IMR-90 (cell line): ENCODE results near the gene IZUMO4. TPM values are rescaled to one million over a fixed set of nuclear protein-coding genes. Genes with fewer than 3 reads are reported as not detected.

Source experiments
- ATAC-seq: fragments of 200-7000 bp; cut with Tn5 transposase; 2 replicates; pipeline ENCODE4 v1.9.1; 2020; ENCODE audit warnings: low read depth, mild to moderate bottlenecking, moderate library complexity
- BruUV-seq: library from RNA; stranded (reverse); fragments of 400-500 nt; replicated peaks from 2 replicates; lab custom pipeline; 2021; lab: Mats Ljungman, UMichigan
- CTCF ChIA-PET: fragments of 300-600 bp; formaldehyde crosslinking; extraction: SDS; loops from one replicate; lab custom pipeline; 2021; ENCODE audit warnings: antibody characterized with exemption; lab: Yijun Ruan, JAX
- POLR2A ChIA-PET: fragments of 300-600 bp; sonication (Branson Sonifier 250); formaldehyde crosslinking; loops from one replicate; lab custom pipeline; 2022; ENCODE audit warnings: antibody characterized with exemption; ENCODE audit not compliant: unreplicated experiment; lab: Charles Lee
- DNase-seq: peaks from one replicate; pipeline ENCODE4 v3.0.0; 2013
- H2AFZ ChIP-seq: replicated peaks from 2 replicates; pipeline ENCODE3; 2013; ENCODE audit warnings: low read length, mild to moderate bottlenecking; ENCODE audit not compliant: poor library complexity
- H2AK5ac ChIP-seq: 2 replicates; pipeline ENCODE4 v1.6.1; 2013; ENCODE audit warnings: low read depth, low read length, inconsistent platforms
- H2AK9ac ChIP-seq: replicated peaks from 2 replicates; pipeline ENCODE3; 2013; ENCODE audit warnings: mild to moderate bottlenecking, low read depth, low read length, moderate library complexity; ENCODE audit not compliant: poor library complexity
- H2BK120ac ChIP-seq: 2 replicates; pipeline ENCODE4 v1.6.1; 2013; ENCODE audit warnings: low read depth, low read length, inconsistent platforms
- H2BK15ac ChIP-seq: 3 replicates; pipeline ENCODE4 v1.6.1; 2013; ENCODE audit warnings: low read depth, low read length, inconsistent platforms
- H2BK20ac ChIP-seq: 2 replicates; pipeline ENCODE4 v1.6.1; 2013; ENCODE audit warnings: low read depth, mild to moderate bottlenecking, inconsistent platforms, low read length, moderate library complexity
- H2BK5ac ChIP-seq: 2 replicates; pipeline ENCODE4 v1.6.1; 2013; ENCODE audit warnings: mild to moderate bottlenecking, low read depth, low read length, inconsistent platforms; ENCODE audit not compliant: poor library complexity, severe bottlenecking
- H3K14ac ChIP-seq: replicated peaks from 2 replicates; pipeline ENCODE4 v1.6.1; 2013; ENCODE audit warnings: low read depth, low read length, inconsistent platforms
- H3K18ac ChIP-seq: 2 replicates; pipeline ENCODE4 v1.6.1; 2013; ENCODE audit warnings: low read depth, low read length, control low read depth
- H3K23ac ChIP-seq: 2 replicates; pipeline ENCODE4 v1.6.1; 2013; ENCODE audit warnings: low read depth, low read length, inconsistent platforms
- H3K27ac ChIP-seq: 2 replicates; pipeline ENCODE4 v1.5.1; 2013; ENCODE audit warnings: mild to moderate bottlenecking, control low read depth, low read length; ENCODE audit not compliant: insufficient read depth
- H3K27me3 ChIP-seq: 2 replicates; pipeline ENCODE4 v1.6.1; 2013; ENCODE audit warnings: low read length; ENCODE audit not compliant: control insufficient read depth, insufficient read depth
- H3K36me3 ChIP-seq: 2 replicates; pipeline ENCODE4 v1.6.1; 2013; ENCODE audit warnings: low read length, mixed read lengths; ENCODE audit not compliant: control insufficient read depth, insufficient read depth
- H3K4ac ChIP-seq: 2 replicates; pipeline ENCODE4 v1.6.1; 2013; ENCODE audit warnings: low read depth, low read length, inconsistent platforms
- H3K4me1 ChIP-seq: 2 replicates; pipeline ENCODE4 v1.6.1; 2013; ENCODE audit warnings: low read length, mixed read lengths; ENCODE audit not compliant: control insufficient read depth, insufficient read depth
- H3K4me2 ChIP-seq: 2 replicates; pipeline ENCODE4 v1.6.1; 2013; ENCODE audit warnings: low read depth, mild to moderate bottlenecking, control low read depth, low read length, moderate library complexity
- H3K4me3 ChIP-seq: 2 replicates; pipeline ENCODE4 v1.5.1; 2013; ENCODE audit warnings: low read depth, mild to moderate bottlenecking, control low read depth, low read length, moderate library complexity; ENCODE audit not compliant: insufficient read depth
- H3K56ac ChIP-seq: 2 replicates; pipeline ENCODE4 v1.6.1; 2013; ENCODE audit warnings: low read length, inconsistent platforms; ENCODE audit not compliant: insufficient read depth; ENCODE audit errors: extremely low read depth
- H3K79me1 ChIP-seq, 2 experiments: 2 replicates each; pipeline ENCODE4 v1.6.1; 2013; ENCODE audit warnings: low read length in 2 of 2, inconsistent platforms in 1 of 2, low read depth in 1 of 2
- H3K9ac ChIP-seq: 2 replicates; pipeline ENCODE4 v1.6.1; 2013; ENCODE audit warnings: low read depth, low read length, control low read depth
- H3K9me1 ChIP-seq: 2 replicates; pipeline ENCODE4 v1.6.1; 2013; ENCODE audit warnings: low read length, inconsistent platforms; ENCODE audit not compliant: insufficient read depth
- H3K9me3 ChIP-seq: 2 replicates; pipeline ENCODE4 v1.6.1; 2013; ENCODE audit warnings: low read length; ENCODE audit not compliant: control insufficient read depth, insufficient read depth
- H4K20me1 ChIP-seq: 2 replicates; pipeline ENCODE4 v1.6.1; 2013; ENCODE audit warnings: low read length, inconsistent platforms; ENCODE audit not compliant: insufficient read depth
- H4K5ac ChIP-seq: 2 replicates; pipeline ENCODE4 v1.6.1; 2013; ENCODE audit warnings: mild to moderate bottlenecking, low read depth, low read length, control low read depth
- H4K8ac ChIP-seq, 2 experiments: 2 replicates each; pipeline ENCODE4 v1.6.1; 2013; ENCODE audit warnings: low read depth in 2 of 2, low read length in 2 of 2, control low read depth in 1 of 2, inconsistent platforms in 1 of 2
- H4K91ac ChIP-seq: 2 replicates; pipeline ENCODE4 v1.6.1; 2013; ENCODE audit warnings: low read depth, low read length, inconsistent platforms; ENCODE audit not compliant: insufficient read depth
- FOS ChIP-seq: fragments of 150-350 bp; IDR thresholded peaks from 2 replicates; pipeline ENCODE4 v1.6.1; 2016; ENCODE audit warnings: low read depth, low read length
- MAFK ChIP-seq: IDR thresholded peaks from 2 replicates; pipeline ENCODE4 v1.6.1; 2012; ENCODE audit warnings: low read depth, low read length, improper control_type of control experiment
- MXI1 ChIP-seq: IDR thresholded peaks from 2 replicates; pipeline ENCODE4 v1.6.1; 2012; ENCODE audit warnings: low read depth, mild to moderate bottlenecking, low read length, moderate library complexity, borderline replicate concordance
- NFE2L2 ChIP-seq: fragments of 150-350 bp; IDR thresholded peaks from 2 replicates; pipeline ENCODE4 v1.6.1; 2016; ENCODE audit warnings: low read depth, mild to moderate bottlenecking, low read length
- SMC3 ChIP-seq: fragments of 150-350 bp; IDR thresholded peaks from 2 replicates; pipeline ENCODE4 v1.6.1; 2016; ENCODE audit warnings: low read depth, mild to moderate bottlenecking, antibody characterized with exemption, low read length, moderate library complexity
- WGBS, 2 experiments: methylation state at CpG; one replicate each; pipeline versions ENCODE4 v1.1.5 to v1.1.7; 2013; ENCODE audit warnings: missing lambda C conversion rate in 2 of 2; ENCODE audit not compliant: insufficient read length in 1 of 2; ENCODE audit errors: extremely low coverage in 2 of 2; 5-methylcytosine and 5-hydroxymethylcytosine counted together
- dilution Hi-C: fragments of 300-500 bp; cut with HindIII; formaldehyde crosslinking; loops from one replicate; pipeline ENCODE4 v1.14.3; 2018; ENCODE audit warnings: low sequenced_read_pairs; ENCODE audit not compliant: unreplicated experiment
- in situ Hi-C: fragments of 300-500 bp; cut with MboI; formaldehyde crosslinking; loops from 3 replicates; pipeline ENCODE4 v1.14.3; 2019; ENCODE audit warnings: low sequenced_read_pairs, inconsistent platforms, mixed read lengths
- intact Hi-C: fragments of 100-400 bp; cut with micrococcal nuclease; formaldehyde crosslinking; loops from 2 replicates; pipeline ENCODE4 v1.10.0; 2022
- polyA plus RNA-seq, 3 experiments: library from polyadenylated mRNA; depleted of rRNA; stranded (reverse); fragments of >200 nt; gene quantifications; 2 replicates each; pipeline ENCODE4 v1.2.3, GENCODE V29; 2012; ENCODE audit warnings: low replicate concordance in 1 of 3
- total RNA-seq: library from RNA; depleted of rRNA; stranded (reverse); fragments of >200 nt; gene quantifications from 2 replicates; pipeline ENCODE4 v1.2.3, GENCODE V29; 2012

Gene IZUMO4
- total and polyA plus RNA-seq, 2 of the 4 experiments (the other 2 are of a cell fraction): 0.72 to 2.8 TPM

- Histone ChIP-seq H3K14ac (no peak overlapping the region), H4K20me1 (peaks cover 9% of the 10 kb centered on the region; the same call in 1 of the 2 replicates), H3K4ac (no peak overlapping the region), H2AK9ac (no peak overlapping the region), H3K23ac (no peak overlapping the region), H3K36me3 (peaks cover 62% of the 10 kb centered on the region), H3K9me1 (no peaks in the 10 kb centered on the region), H3K9ac (no peak overlapping the region), H3K4me2 (no peak overlapping the region), H2BK5ac (no peak overlapping the region), H3K27me3 (no peaks in the 10 kb centered on the region), H3K9me3 (no peaks in the 10 kb centered on the region), H2AFZ (no peak overlapping the region), H2BK15ac (no peak overlapping the region), H3K4me1 (no peaks in the 10 kb centered on the region), H4K8ac (no peak overlapping the region), H3K4me3 (no peak overlapping the region), H3K18ac (no peak overlapping the region), H3K79me1 (peaks cover 20 to 30% of the 10 kb centered on the region in 2 experiments; a peak in 3 of 4 replicates), H2AK5ac (no peak overlapping the region), H4K5ac (no peak overlapping the region), H2BK20ac (no peak overlapping the region), H4K91ac (no peak overlapping the region), H2BK120ac (no peak overlapping the region), H3K56ac (no peak overlapping the region), H3K27ac (no peak overlapping the region)
- no TSS peak for BruUV-seq
- 97% methylated on average over 29 of the region's 44 CpGs; no CpG with 5 or more reads in 1 of the 2 experiments for WGBS, 2 experiments
- TF ChIP-seq MXI1: no peak
- TF ChIP-seq NFE2L2: no peak
- TF ChIP-seq FOS: no peak
- TF ChIP-seq SMC3: no peak
- TF ChIP-seq MAFK: no peak
- intact Hi-C loops (no loop called here), in situ Hi-C loops (no loop called here), dilution Hi-C loops (no loop called here)
- DNase-seq (no peak), ATAC-seq (no peak)
- ChIA-PET POLR2A (interaction anchor here (0.6 kb wide), 1 partner anchor 18 kb away, joined by 3 read pairs; no protein-coding TSS in a partner anchor), CTCF (no interaction called here)
These were observed 18.7 kb upstream of the IZUMO4 start for GRCh38 chr19:2077833-2078619.
